DMS114 treated with DMSO at 0.1 percent for 48 hours (cell line): ENCODE data around the gene USP47.
A peak's percentile ranks its signal among the peaks of the same experiment; 100 is the strongest.

Experiments
- DNase-seq: peaks from one replicate; lab custom pipeline; 2025; ENCODE audit not compliant: unreplicated experiment; lab: John Stamatoyannopoulos, UW

Gene USP47

GRCh38 chr11:11929920-11930319 is 88.1 kb downstream of the USP47 start:
- DNase-seq: no peak

- DNase-seq: peak; percentile 24
Observed at GRCh38 chr11:11931461-11932055, 89.8 kb downstream of the USP47 start.

- DNase-seq: no peak
Observed at GRCh38 chr11:11935536-11935935, 93.8 kb downstream of the USP47 start.

- no peak for DNase-seq
Observed at GRCh38 chr11:11937433-11937832, 95.7 kb downstream of the USP47 start.

- no peak for DNase-seq
Observed at GRCh38 chr11:11937957-11938356, 96.2 kb downstream of the USP47 start.

GRCh38 chr11:11940551-11940950 is 98.8 kb downstream of the USP47 start:
- DNase-seq: no peak

GRCh38 chr11:11942668-11943067 is 100.9 kb downstream of the USP47 start:
- no peak for DNase-seq

GRCh38 chr11:11944444-11944843 is 102.7 kb downstream of the USP47 start:
- DNase-seq: no peak

- no peak for DNase-seq
Observed at GRCh38 chr11:11946180-11946579, 104.4 kb downstream of the USP47 start.

GRCh38 chr11:11946878-11947277 is 105.1 kb downstream of the USP47 start:
- DNase-seq: no peak

- no peak for DNase-seq
Observed at GRCh38 chr11:11947825-11948224, 106.1 kb downstream of the USP47 start.

GRCh38 chr11:11948242-11948947 is 106.6 kb downstream of the USP47 start:
- DNase-seq: no peak

GRCh38 chr11:11949482-11949881 is 107.7 kb downstream of the USP47 start:
- no peak for DNase-seq

- no peak for DNase-seq
Observed at GRCh38 chr11:11952036-11952435, 110.3 kb downstream of the USP47 start.

GRCh38 chr11:11956006-11956405 is 114.2 kb downstream of the USP47 start:
- DNase-seq: no peak

GRCh38 chr11:11958403-11959231 is 116.8 kb downstream of the USP47 start:
- DNase-seq: no peak

- no peak for DNase-seq
Observed at GRCh38 chr11:11959601-11960000, 117.8 kb downstream of the USP47 start.

GRCh38 chr11:11960687-11961086 is 118.9 kb downstream of the USP47 start:
- no peak for DNase-seq

GRCh38 chr11:11961399-11962028 is 119.7 kb downstream of the USP47 start:
- no peak for DNase-seq

GRCh38 chr11:11963067-11963466 is 121.3 kb downstream of the USP47 start:
- no peak for DNase-seq
